GM20431 (cell line): Measurements from ENCODE around the gene SELENOO.

Source experiments
- in situ Hi-C: fragments of 300-500 bp; cut with MseI, MboI; formaldehyde crosslinking; loops from one replicate; pipeline ENCODE4 v1.15.0; 2020; ENCODE audit warnings: low sequenced_read_pairs; ENCODE audit not compliant: unreplicated experiment

The SELENOO gene

GRCh38 chr22:50210378-50211139 is 9.7 kb downstream of the SELENOO start:
- in situ Hi-C loops = no loop called here

DNA sequence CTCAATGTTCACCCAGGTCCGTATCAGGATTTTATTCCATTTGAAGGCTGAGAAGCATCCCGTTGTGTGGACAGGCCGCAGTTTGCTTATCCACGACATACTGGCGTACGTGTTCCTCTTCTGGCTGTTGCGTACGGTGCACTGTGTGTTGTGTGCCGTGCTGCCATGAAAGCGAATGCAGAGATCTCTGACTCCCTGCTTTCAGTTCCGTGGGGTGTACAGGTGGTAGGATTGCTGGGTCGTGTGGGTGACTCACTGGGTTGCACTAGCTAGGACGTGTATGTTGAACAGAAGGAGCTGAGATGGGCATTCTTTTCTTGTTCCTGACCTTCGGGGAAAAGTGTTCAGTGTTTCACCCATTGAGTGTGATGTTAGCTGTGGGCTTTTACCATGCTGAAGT is 10.3 kb downstream of the SELENOO start:
- in situ Hi-C loops = no loop called here

- in situ Hi-C loops = no loop called here
These were observed 12.5 kb downstream of the SELENOO start for GRCh38 chr22:50213263-50213662.

GRCh38 chr22:50215297-50216054 is 14.7 kb downstream of the SELENOO start:
- in situ Hi-C loops = no loop called here

DNA sequence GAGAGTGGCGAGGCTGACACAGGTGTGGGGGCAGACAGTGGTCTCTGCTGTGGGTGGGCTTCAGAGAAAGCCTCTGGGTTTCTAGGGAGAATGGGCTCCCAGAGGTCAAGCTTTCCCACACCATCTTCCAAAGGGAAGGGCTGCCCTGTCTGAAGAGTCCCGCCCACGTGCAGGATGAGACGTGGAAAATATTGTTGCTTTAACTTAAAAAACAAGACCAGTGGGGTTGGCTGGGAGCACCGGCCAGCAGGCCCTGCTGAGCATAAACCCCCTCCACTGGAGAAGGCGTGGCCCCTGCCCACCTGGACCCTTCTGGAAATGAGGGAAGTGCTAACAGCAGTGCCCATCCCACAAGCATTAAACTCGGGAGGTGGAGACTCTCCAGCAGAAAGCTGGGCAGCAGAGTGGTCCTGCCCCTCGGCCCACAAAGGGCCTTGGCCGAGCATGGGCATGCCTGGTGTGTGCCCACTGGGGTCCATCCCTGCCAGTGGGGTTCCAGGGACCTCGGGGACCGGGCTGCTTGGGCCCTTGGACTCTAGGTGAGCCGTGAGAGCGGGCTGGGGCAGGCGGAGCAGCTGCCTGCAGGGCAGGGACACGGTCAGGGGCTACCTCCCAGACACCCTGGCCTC is 15.4 kb downstream of the SELENOO start:
- in situ Hi-C loops = no loop called here

DNA sequence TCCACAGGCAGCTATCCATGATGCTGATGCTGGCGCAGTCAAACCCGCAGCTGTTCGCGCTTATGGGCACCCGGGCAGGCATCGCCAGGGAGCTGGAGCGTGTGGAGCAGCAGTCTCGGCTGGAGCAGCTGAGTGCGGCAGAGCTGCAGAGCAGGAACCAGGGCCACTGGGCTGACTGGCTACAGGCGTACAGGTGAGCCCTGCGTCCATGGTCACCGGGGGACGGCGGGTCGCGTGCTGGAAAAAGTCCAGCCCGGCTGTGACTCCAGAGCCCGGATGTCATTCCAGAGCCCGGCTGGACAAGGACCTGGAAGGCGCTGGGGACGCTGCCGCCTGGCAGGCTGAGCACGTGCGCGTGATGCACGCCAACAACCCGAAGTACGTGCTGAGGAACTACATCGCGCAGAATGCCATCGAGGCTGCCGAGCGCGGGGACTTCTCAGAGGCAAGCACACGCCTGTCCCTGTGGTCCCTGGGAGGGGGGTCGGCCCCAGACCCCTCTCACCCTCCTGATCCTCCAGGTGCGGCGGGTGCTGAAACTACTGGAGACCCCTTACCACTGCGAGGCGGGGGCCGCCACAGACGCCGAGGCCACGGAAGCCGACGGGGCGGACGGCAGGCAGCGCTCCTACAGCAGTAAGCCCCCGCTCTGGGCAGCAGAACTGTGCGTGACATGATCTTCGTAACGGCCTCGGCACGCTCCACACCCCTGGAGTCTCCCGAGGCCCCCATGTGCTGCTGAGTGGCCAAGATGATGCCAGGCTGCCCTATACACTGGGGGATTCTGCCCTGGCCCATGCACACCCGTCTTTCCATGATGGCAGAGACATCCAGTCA is 16.1 kb downstream of the SELENOO start:
- in situ Hi-C loops = no loop called here

DNA sequence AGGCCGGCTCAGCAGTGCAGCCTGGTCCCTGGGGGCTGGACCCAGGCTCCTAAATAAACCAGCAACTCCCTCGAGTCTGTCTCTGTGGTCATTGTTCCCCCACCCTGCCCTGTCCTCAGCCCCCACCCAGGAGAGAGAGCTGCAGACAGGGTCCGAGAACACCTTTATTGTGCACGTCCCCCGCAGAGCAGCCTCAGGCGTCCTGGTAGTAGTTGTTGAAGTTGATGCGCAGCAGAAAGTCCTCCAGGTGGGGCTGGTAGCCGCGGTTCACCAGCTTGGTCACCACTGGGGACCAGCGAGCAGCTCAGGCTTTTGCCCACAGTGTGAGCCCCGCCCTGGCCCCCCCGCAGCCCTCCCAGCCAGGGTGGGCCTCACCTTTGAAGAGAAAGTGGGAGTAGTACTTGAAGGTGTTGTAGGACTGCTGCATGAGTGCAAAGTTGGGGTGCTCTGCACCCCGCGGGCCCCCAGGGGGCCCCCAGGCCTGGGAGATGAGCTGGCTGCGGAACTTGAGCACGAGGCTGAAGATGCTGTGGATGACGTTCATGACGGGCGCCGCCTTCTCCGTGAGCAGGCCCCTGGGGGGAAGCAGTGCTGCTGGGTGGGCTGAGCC is 16.8 kb downstream of the SELENOO start:
- in situ Hi-C loops = no loop called here

- in situ Hi-C loops = no loop called here
These were observed 17.6 kb downstream of the SELENOO start for GRCh38 chr22:50218153-50218995.

DNA sequence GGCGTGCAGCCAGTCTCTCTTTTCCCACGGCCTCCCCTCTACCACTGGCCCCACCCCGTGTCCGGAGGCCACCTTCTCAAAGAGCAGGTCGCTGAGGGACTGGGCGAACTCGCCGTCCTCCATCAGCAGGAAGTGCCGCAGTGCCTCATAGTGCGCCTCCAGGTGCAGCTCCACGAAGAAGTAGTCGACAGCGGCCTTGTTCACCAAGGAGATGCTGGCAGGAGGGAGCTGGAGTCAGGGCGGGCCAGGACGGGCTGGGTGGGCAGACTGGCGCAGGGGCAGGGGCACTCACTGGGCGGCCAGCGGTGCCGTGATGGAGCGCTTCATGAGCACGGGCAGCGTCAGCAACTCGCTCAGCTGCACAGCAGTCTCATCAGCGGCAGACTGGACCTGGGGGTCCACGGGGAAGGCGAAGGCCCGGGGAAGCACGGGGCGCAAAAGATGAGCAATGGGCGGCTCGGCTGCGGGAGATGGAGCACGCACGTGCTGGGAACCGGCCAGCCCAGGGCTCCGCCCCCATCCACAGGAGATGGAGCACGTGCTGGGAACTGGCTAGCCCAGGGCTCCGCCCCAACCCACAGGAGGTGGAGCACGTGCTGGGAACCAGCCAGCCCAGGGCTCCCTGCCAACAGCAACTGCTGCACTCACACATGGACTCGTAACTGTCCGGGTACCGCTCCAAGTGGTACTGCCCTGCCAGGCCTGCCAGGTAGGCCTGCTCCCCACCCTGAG is 18.4 kb downstream of the SELENOO start:
- in situ Hi-C loops = no loop called here

GRCh38 chr22:50219800-50220602 is 19.2 kb downstream of the SELENOO start:
- in situ Hi-C loops = no loop called here

GRCh38 chr22:50220603-50221409 is 20.0 kb downstream of the SELENOO start:
- in situ Hi-C loops = no loop called here

DNA sequence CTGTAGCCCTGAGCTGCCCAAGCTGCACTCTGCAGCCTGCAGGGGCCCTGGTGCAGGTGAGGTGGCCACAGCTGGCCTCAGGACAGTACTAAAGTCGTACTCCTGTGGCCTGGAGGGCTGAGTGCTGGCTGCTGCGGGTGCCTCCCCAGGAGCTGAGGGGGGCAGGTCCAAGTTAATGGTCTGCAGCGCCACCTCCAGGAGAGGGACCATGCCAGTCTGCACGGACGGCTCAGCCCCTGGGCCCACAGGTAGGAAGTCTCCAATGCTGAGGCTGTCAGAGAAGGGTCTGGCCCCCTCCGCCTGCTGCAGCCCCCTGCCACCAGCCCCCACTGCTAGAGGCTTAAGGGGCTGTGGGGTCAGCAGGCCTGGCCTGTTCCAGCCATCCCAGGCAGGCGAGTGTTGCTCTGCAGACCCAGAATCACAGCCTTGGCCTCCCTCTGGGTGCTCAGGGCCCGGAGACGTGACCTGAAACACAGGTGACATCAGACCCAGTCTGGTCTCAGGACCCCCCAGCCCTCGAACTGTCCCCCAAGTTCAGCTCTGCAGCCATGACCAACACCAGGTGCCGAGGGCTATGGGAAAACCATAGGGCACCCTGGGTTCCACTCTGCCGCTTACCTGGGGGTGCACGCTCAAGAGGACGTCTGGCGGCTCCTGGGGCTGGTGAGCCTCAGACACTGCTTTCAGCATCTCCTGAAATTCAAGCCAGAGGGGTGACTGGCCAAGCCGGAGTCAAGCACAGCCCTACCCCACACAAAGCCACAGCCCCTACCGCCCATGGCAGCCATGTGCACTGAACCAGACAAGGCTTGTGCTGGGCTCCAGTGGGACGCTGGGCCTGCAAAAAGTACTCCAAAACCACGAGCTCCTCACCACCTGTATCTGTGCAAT is 20.8 kb downstream of the SELENOO start:
- in situ Hi-C loops = no loop called here

- in situ Hi-C loops = no loop called here
These were observed 21.7 kb downstream of the SELENOO start for GRCh38 chr22:50222508-50222907.

DNA sequence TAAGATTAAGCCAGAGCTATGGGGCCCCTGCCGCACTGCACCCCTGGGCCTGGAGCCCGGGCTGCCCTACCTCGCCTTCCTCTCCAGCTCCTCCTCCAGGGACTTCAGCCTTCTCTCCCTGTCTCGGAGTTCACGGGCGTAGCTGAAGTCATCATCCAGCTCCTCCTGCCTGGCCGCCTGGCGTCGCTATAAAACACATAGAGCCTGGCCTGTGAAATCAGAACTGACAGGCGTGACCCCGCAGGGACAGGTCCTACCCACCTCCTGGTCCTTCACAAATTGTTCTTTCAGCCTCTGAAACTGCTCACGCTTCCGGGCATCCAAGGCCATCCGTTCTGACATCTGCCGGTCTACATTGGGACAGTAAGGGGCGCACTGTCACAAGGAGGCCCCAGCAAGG is 23.3 kb downstream of the SELENOO start:
- in situ Hi-C loops = no loop called here

- in situ Hi-C loops = no loop called here
These were observed 24.6 kb downstream of the SELENOO start for GRCh38 chr22:50225200-50225969.
